Measurements from ENCODE around the gene WT1.

DNA sequence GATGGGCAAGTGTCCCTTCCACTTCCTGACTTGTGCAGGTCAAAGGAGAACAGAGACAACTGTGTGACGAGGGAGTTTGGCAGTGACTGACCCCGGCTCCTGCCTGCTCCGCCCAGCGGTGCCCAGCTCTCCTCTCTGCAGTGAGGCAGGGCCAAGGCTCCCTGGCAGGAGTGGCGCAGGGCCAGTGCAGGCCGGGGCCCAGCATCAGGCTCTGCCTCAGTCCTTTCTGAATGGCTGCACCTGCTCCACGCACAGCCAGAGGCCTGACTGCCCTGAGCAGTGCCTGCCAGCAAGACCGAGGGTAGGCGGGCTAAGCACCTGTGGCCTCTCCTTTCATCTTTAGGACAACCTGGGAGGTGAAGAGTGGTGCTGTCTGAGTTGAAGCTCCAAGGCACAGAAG lies 54.2 kb downstream of the WT1 start:
- TF ChIP-seq, protein P1, sequence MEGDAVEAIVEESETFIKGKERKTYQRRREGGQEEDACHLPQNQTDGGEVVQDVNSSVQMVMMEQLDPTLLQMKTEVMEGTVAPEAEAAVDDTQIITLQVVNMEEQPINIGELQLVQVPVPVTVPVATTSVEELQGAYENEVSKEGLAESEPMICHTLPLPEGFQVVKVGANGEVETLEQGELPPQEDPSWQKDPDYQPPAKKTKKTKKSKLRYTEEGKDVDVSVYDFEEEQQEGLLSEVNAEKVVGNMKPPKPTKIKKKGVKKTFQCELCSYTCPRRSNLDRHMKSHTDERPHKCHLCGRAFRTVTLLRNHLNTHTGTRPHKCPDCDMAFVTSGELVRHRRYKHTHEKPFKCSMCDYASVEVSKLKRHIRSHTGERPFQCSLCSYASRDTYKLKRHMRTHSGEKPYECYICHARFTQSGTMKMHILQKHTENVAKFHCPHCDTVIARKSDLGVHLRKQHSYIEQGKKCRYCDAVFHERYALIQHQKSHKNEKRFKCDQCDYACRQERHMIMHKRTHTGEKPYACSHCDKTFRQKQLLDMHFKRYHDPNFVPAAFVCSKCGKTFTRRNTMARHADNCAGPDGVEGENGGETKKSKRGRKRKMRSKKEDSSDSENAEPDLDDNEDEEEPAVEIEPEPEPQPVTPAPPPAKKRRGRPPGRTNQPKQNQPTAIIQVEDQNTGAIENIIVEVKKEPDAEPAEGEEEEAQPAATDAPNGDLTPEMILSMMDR (IDR thresholded peaks at IDR 0.05; ENCODE audit: low read depth, low read length, poor library complexity, severe bottlenecking), result no peak
- no peak for TF ChIP-seq EZH2phosphoT487 (IDR thresholded peaks at IDR 0.05; ENCODE audit: borderline replicate concordance, low read length)

Measured in DOHH2 (cell line).